ENCODE measurements around the gene FEM1A. TPM values are rescaled to one million over a fixed set of nuclear protein-coding genes. Genes with fewer than 3 reads are reported as not detected.

Gene FEM1A
- total and polyA plus RNA-seq, 9 of the 15 experiments (the other 6 are each of a cell fraction or from before 2014, with no cell fraction given), result 0.08 to 19.0 (median 6.8) TPM

DNA sequence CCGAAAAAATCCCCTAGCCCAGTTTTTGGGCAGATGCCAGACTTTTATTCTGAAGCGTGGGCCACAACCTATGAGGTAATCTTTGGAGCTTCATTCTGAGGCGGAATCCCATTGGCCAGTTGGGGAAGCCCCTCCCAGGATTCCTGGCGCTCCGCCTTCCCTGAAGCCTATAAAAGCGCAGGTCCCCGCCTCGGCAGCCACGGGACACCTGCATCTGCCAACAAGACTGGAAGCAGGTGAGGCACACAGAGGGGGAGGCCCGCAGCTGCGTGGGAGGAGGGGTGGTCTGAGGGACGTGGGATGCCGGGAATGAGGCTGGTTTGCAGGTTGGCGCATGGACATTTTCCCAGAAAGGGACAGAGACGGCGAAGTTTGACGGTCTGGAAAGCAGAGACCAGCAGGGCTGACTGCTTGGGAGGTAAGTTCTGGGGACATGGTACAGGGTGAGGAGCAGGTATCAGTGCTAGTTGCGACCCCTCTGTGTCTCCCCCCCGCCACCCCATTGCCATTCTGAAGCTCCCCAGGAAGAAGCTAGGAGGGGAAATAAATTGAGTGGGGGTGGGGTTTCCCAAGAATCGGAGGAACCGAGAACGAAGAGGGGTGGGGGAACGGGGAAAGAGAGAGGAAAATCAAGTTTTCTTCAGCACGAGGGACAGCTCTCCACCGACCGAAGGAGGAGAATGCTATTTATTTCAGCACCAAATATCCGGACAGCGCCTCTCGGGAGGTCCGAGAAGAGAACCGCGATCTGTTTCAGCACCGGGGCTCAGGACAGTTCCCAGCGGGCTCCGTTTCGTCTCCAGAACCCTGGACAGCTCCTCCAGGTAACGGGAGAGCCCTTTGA is 22.4 kb upstream of the FEM1A start:
- CTCF ChIA-PET (ENCODE audit: low intra/inter-chr PET ratio), result no interaction called here
- Histone ChIP-seq H3K79me2 (ENCODE audit: control insufficient read depth, insufficient read depth, low read length) (no peaks in the 10 kb centered on the region), H3K4me2 (ENCODE audit: insufficient read depth, low read length) (no peak overlapping the region), H4K20me1 (replicated peaks; ENCODE audit: control insufficient read depth, insufficient read depth, low read length) (0 out of 2 replicates have a peak, but pooled peaks cover 7% of the 10 kb centered on the region), H3K4me1 (replicated peaks in 1 of 2; ENCODE audit: control insufficient read depth in 2 of 2, insufficient read depth in 2 of 2, low read length in 2 of 2) (peaks cover 0 to 3% of the 10 kb centered on the region in 2 experiments; a peak in 1 of 5 replicates), H3K36me3 (ENCODE audit: control insufficient read depth, insufficient read depth, low read length) (no peaks in the 10 kb centered on the region), H3K9me1 (ENCODE audit: control insufficient read depth, insufficient read depth, low read length) (no peaks in the 10 kb centered on the region), H2AFZ (ENCODE audit: low read depth, low read length) (no peak overlapping the region), H3K9me3 (replicated peaks; ENCODE audit: control insufficient read depth, insufficient read depth, low read depth, low read length) (no peaks in the 10 kb centered on the region), H3K27me3 (ENCODE audit: control insufficient read depth in 2 of 2, insufficient read depth in 2 of 2, low read length in 2 of 2) (peaks cover 3 to 17% of the 10 kb centered on the region in 2 experiments; a peak in 3 of 5 replicates), H3K4me3 (no peak overlapping the region), H3K27ac (ENCODE audit: extremely low read depth, low read depth, low read length) (no peak overlapping the region), H3K9ac (ENCODE audit: insufficient read depth in 1 of 2, low read depth in 2 of 2, low read length in 2 of 2) (no peak overlapping the region)
- in situ Hi-C loops (cut with MboI) (no loop called here), intact Hi-C loops (cut with micrococcal nuclease) (no loop called here)
- no TSS peak for BruUV-seq (replicated peaks)
- DNase-seq (ENCODE audit: extremely low read depth in 1 of 4, low spot score in 3 of 4) (peak; percentile 84 to 93 (median 89)), ATAC-seq (peak; percentile 77), FAIRE-seq (peak; percentile 95)
- 21% methylated on average over 33 of the region's 37 CpGs for WGBS (ENCODE audit: insufficient coverage, low coverage, missing lambda C conversion rate)
- POLR2A ChIA-PET, result interaction anchor here (0.6 to 0.9 kb wide), 5 partner anchors 20 to 753 kb away, joined by 3 to 6 read pairs (median 3); partner anchors contain the start of genes FEM1A and PLIN3
- no peak for TF ChIP-seq CBX8 (IDR thresholded peaks at IDR 0.05; ENCODE audit: borderline replicate concordance, extremely low read depth, low read depth, low read length, poor library complexity, severe bottlenecking)
- TF ChIP-seq ZNF584 (CRISPR knock-in tag; IDR thresholded peaks at IDR 0.05; ENCODE audit: low read depth), result peak; percentile 92
- TF ChIP-seq, protein P1, sequence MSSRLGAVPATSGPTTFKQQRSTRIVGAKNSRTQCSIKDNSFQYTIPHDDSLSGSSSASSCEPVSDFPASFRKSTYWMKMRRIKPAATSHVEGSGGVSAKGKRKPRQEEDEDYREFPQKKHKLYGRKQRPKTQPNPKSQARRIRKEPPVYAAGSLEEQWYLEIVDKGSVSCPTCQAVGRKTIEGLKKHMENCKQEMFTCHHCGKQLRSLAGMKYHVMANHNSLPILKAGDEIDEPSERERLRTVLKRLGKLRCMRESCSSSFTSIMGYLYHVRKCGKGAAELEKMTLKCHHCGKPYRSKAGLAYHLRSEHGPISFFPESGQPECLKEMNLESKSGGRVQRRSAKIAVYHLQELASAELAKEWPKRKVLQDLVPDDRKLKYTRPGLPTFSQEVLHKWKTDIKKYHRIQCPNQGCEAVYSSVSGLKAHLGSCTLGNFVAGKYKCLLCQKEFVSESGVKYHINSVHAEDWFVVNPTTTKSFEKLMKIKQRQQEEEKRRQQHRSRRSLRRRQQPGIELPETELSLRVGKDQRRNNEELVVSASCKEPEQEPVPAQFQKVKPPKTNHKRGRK (tag; IDR thresholded peaks at IDR 0.05), result no peak
- no peak for TF ChIP-seq RBM39 (optimal IDR thresholded peaks at IDR 0.05; ENCODE audit: low read depth, low read length)
- TF ChIP-seq, protein P2, sequence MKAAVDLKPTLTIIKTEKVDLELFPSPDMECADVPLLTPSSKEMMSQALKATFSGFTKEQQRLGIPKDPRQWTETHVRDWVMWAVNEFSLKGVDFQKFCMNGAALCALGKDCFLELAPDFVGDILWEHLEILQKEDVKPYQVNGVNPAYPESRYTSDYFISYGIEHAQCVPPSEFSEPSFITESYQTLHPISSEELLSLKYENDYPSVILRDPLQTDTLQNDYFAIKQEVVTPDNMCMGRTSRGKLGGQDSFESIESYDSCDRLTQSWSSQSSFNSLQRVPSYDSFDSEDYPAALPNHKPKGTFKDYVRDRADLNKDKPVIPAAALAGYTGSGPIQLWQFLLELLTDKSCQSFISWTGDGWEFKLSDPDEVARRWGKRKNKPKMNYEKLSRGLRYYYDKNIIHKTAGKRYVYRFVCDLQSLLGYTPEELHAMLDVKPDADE (conservative IDR thresholded peaks at IDR 0.05; ENCODE audit: control insufficient read depth, low read depth, low read length), result peak; percentile 98
- no peak for TF ChIP-seq ELF2 (CRISPR knock-in tag; IDR thresholded peaks at IDR 0.05)
- no peak for TF ChIP-seq SNIP1 (IDR thresholded peaks at IDR 0.05; ENCODE audit: low read depth)
- TF ChIP-seq SMARCC2 (IDR thresholded peaks at IDR 0.05; ENCODE audit: low read depth), result no peak
- TF ChIP-seq, protein P3, sequence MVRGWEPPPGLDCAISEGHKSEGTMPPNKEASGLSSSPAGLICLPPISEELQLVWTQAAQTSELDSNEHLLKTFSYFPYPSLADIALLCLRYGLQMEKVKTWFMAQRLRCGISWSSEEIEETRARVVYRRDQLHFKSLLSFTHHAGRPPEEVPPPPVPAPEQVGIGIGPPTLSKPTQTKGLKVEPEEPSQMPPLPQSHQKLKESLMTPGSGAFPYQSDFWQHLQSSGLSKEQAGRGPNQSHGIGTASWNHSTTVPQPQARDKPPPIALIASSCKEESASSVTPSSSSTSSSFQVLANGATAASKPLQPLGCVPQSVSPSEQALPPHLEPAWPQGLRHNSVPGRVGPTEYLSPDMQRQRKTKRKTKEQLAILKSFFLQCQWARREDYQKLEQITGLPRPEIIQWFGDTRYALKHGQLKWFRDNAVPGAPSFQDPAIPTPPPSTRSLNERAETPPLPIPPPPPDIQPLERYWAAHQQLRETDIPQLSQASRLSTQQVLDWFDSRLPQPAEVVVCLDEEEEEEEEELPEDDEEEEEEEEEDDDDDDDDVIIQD (CRISPR knock-in tag; IDR thresholded peaks at IDR 0.05), result no peak
- TF ChIP-seq XRCC5 (IDR thresholded peaks at IDR 0.05; ENCODE audit: low read depth, low read length), result peak; percentile 94
- peak; percentile 95 for TF ChIP-seq GABPB1 (CRISPR knock-in tag; IDR thresholded peaks at IDR 0.05)
- no peak for TF ChIP-seq ZNF324 (CRISPR knock-in tag; IDR thresholded peaks at IDR 0.05)
- TF ChIP-seq ARNT (IDR thresholded peaks at IDR 0.05), result no peak
- no peak for TF ChIP-seq ZNF696 (CRISPR knock-in tag; conservative IDR thresholded peaks at IDR 0.05)
- TF ChIP-seq SAP30 (IDR thresholded peaks at IDR 0.05; ENCODE audit: borderline replicate concordance, insufficient read depth, low read depth, low read length, poor library complexity, severe bottlenecking), result peak; percentile 99
- no peak for TF ChIP-seq ZC3H4 (CRISPR knock-in tag; IDR thresholded peaks at IDR 0.05; ENCODE audit: borderline replicate concordance)
